LNCAP (cell line): ENCODE data around the gene KIF20A.
A peak's percentile ranks its signal among the peaks of the same experiment; 100 is the strongest.

ENCODE experiments used
- TF ChIP-seq, protein P1 (sequence below): fragments of 450-650 bp; IDR thresholded peaks from 2 replicates; pipeline ENCODE4 v1.5.1; 2017; ENCODE audit warnings: mild to moderate bottlenecking

The KIF20A gene

GRCh38 chr5:138177941-138178515 is 884 bp upstream of the KIF20A start:
- TF ChIP-seq, protein P1, sequence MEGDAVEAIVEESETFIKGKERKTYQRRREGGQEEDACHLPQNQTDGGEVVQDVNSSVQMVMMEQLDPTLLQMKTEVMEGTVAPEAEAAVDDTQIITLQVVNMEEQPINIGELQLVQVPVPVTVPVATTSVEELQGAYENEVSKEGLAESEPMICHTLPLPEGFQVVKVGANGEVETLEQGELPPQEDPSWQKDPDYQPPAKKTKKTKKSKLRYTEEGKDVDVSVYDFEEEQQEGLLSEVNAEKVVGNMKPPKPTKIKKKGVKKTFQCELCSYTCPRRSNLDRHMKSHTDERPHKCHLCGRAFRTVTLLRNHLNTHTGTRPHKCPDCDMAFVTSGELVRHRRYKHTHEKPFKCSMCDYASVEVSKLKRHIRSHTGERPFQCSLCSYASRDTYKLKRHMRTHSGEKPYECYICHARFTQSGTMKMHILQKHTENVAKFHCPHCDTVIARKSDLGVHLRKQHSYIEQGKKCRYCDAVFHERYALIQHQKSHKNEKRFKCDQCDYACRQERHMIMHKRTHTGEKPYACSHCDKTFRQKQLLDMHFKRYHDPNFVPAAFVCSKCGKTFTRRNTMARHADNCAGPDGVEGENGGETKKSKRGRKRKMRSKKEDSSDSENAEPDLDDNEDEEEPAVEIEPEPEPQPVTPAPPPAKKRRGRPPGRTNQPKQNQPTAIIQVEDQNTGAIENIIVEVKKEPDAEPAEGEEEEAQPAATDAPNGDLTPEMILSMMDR: no peak

DNA sequence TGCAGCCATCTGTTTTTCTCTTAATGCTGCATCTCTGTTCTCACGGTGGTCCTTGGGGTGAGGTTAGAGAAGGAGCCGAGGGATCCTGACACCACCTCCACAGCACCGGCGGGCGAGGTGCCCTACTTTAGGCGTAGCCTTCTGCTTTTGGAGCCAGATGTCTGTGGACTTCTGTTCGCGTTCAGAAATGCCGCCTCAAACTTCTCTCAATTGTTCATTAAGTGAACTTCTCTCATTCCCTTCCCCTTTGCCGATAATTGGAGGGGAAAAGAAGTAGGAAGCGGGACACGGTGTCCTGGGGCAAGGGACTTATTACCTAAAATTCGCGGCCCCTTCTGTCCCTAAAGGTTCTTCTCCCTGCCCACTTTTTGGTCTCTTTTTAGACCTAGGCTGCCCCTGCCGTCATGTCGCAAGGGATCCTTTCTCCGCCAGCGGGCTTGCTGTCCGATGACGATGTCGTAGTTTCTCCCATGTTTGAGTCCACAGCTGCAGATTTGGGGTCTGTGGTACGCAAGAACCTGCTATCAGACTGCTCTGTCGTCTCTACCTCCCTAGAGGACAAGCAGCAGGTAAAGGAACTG is 455 bp downstream of the KIF20A start:
- TF ChIP-seq, protein P1: no peak

GRCh38 chr5:138180183-138180782 is 1.4 kb downstream of the KIF20A start:
- TF ChIP-seq, protein P1: peak; percentile 70

GRCh38 chr5:138180841-138181240 is 1.9 kb downstream of the KIF20A start:
- TF ChIP-seq, protein P1: no peak

DNA sequence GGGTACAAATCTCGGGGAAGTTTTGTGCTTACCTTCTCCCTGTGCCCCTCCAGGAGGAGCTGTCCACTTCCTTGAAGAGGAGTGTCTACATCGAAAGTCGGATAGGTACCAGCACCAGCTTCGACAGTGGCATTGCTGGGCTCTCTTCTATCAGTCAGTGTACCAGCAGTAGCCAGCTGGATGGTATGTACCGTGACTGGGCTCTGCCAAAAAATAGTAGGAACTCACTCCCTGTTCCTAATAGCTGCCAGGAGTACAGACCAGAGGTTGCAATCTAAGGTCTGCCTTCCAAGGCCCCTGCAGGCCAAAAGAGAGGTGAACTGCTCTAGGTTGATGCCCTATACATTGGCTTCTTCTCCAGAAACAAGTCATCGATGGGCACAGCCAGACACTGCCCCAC is 3.9 kb downstream of the KIF20A start:
- TF ChIP-seq, protein P1: no peak

GRCh38 chr5:138186002-138186447 is 7.1 kb downstream of the KIF20A start:
- TF ChIP-seq, protein P1: no peak

- TF ChIP-seq, protein P1: no peak
Observed at GRCh38 chr5:138188626-138189025, 9.7 kb downstream of the KIF20A start.
